DMS 273 (cell line): ENCODE measurements around the gene PPP4R2.
A peak's percentile ranks its signal among the peaks of the same experiment; 100 is the strongest.

Experiments
- DNase-seq: peaks from one replicate; lab custom pipeline; 2025; ENCODE audit not compliant: unreplicated experiment; lab: John Stamatoyannopoulos, UW

The PPP4R2 gene

GRCh38 chr3:73107676-73108187, 111.1 kb downstream of the PPP4R2 start:
- DNase-seq, result no peak

GRCh38 chr3:73108750-73109149, 112.1 kb downstream of the PPP4R2 start:
- no peak for DNase-seq

DNA sequence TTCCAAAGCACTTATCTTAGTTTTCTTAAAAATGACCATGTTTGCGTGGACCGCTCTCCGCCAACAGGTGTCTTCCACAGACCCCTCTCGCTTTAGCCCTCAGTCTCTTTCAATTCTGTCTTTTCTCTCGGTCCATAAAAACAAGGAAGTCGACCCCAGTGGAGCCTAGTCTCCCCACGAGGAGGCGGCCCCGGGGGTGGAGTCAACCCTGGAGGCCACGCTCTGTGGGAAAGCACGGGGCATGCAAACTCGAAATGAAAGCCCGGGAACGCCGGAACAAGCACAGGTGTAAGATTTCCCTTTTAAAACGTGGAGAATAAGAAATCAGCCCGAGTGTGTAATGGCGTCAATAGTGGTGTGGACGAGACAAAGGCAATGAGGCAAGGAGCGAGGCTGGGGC, 113.9 kb downstream of the PPP4R2 start:
- no peak for DNase-seq

- DNase-seq, result peak; percentile 21
Observed at GRCh38 chr3:73114711-73115110, 118.1 kb downstream of the PPP4R2 start.

- no peak for DNase-seq
Observed at GRCh38 chr3:73115806-73116205, 119.2 kb downstream of the PPP4R2 start.
